Activated T-cell treated with anti-CD3 and anti-CD28 coated beads for 4 hours (primary cell): ENCODE measurements around the gene FAM216B.
"Not testable (repeated sequence)": the region's sequence is repeated elsewhere in the genome, so short reads cannot be mapped to it uniquely, and the experiment has no call there.

Experiments
- DNase-seq: peaks from one replicate; pipeline ENCODE4 v3.0.0-alpha.2; 2020

FAM216B gene

DNA sequence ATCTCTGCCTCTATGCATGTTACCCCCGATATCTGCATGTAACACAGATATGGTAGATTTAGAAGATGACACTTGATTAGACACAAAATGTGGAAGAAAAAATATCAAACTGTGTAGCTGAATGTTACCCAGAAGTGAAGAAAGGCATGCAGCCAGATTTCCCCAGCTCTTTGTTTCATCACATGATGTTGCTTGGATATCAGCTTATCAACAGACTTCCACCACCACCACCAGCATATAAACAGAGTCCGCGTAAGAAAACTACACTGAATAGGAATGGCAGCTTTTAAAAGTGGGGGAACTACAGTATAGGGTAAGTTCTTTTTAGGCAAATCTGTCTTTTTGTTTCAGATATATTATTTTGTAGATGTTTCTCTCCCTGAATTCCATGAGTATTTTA, at the start of gene FAM216B:
TSS of gene FAM216B (plus strand) at position 233 of the 400 bp plus-strand sequence. CDS start 2,484 bp downstream, outside the sequence.
- DNase-seq, result no peak

DNA sequence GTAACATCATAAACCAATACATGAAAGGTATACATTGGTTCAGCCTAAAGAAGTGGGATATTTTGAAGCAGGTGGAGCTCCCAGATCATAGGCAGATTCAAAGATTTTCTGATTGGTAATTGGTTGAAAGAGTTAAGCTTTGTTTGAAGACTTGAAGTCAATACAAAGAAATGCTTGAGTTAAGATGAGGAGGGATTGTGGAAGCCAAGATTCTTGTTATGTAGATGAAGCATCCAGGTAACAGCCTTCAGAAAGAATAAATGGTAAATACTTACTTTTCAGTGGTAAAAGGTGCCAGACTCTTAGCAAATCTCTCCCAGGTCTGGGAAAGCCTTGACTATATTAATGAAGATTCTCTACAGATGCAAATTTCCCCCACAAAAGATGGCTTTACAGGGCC, 49.3 kb upstream of the FAM216B start:
- no peak for DNase-seq

DNA sequence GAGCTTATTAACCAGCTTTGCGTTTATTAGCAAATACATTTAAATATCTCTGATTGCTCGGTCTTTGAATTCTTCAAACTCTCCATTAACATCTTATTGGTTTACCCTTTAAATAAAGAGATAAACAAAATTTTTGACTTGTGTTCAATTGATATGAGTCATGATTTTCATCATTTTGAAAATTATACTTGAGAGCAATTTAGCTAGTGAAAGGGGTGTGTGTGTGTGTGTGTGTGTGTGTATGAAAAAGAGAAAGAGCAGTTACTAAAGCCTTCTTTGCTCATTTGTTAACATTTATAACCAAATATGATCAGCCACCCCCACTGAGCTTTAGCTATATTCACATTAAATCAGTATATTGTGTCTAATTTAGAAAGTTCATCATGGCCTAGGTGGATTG, 48.3 kb upstream of the FAM216B start:
- no peak for DNase-seq

DNA sequence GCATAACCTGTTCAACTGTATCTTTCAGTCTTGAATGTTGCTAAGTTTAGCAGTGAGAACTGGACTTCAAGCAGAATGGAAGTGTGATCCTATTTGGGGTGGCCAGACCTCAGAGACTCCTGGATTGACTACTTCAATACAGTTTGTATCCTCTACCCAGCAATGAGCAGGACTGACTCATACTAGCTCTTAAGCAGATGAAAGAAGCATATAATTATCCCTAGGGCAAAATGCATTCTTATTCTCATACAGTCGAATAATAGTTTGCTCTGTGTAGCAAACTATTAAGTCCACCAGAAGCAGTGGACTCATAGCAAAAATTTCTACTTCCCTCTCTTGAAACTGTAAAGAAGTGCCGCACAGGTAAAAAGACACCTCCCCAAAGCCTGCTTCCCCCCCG, 46.4 kb upstream of the FAM216B start:
- no peak for DNase-seq

DNA sequence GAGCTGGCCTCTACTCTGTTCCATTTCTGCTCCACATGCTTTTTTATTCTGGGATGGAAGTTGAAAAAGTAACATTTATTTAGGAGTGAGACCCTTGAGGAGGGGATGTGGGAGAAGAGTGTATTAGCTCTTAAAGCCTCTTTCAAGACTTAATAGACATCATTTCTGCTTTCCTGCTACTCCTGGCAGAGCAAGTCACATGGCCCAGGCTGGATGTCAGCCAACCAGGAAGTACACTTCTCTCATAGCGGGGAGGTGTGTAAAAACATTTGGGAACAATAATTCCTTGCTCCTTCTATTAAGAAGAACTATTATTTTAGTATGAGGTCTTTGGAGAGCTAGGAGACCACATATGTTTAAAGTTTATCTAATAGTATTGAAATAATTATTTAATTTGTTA, 40.6 kb upstream of the FAM216B start:
- DNase-seq, result no peak

DNA sequence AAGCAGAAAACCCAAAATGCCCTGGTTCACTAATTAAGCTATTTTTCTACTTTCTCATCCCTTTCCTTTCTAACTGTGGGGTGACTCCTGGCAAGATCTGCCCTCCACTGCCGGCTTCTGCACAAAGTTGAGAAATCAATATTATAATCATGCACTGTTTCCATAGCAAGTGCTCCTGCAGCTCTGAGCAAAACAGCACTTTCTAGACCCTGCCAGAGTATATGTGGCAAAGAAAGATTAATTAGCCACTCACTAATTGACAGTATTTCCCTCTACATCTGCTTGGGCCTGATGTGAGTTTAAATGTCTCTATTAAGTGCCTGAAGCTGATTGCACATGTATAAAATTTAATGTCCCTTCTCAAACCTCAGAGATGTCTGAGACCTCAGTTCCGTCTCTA, 39.5 kb upstream of the FAM216B start:
- no peak for DNase-seq

DNA sequence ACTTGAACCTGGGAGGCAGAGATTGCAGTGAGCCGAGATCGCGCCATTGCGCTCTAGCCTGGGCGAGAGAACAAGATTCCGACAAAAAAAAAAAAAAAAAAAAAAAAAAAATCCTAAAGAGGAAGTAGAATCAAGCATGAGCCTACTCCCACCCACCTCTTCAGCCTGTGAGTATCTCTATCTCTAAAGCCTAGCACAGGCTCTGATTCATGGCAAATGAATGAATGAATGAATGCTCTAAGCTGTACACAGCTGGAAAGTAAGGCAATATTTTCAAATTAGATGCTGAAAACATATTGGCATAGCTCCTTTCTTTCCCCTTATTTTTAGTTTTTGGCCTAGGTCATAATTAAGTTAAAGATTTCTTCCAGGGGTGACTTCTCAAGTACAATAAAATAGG, 35.7 kb upstream of the FAM216B start:
- no peak for DNase-seq

DNA sequence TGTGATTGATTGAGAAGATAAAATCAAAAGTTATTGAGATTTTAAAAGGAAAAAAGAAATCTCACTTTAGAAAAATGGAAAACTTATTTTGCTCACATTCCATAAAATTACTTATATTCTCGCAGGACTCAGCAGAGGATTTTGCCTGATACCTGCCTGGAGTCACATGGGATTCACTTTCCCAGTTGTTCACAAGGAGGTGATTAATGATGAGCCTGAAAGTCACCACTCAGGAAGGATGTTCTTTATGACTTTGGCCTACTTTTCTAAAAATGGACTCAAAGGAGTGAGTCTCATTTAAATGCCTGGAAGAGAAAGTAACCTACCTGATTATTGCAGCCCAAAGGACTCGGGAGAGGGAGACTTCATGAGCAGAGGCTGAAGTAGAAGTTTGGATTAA, 34.5 kb upstream of the FAM216B start:
- no peak for DNase-seq

DNA sequence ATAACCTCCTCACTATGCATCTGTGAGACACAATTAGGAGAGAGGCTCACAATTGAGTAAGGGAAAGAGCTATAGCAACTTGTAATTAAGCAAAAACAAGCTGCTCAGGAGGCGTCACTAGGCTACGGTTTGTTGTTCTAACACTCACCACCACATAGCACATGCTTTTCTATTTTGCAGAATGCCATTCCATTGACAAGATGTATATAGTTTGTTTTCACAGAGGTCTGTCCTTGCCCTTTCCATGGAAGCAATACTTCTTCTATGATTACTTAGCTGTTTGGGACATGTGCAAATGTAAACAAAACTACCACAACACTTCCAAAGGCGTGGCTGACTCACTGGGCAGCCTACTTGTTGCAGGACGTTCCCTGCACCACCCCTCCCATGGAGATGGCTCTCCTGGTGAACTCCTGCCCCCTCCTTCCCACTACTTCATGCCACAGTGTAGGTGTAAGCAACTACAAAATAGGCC, 33.9 kb upstream of the FAM216B start:
- no peak for DNase-seq

DNA sequence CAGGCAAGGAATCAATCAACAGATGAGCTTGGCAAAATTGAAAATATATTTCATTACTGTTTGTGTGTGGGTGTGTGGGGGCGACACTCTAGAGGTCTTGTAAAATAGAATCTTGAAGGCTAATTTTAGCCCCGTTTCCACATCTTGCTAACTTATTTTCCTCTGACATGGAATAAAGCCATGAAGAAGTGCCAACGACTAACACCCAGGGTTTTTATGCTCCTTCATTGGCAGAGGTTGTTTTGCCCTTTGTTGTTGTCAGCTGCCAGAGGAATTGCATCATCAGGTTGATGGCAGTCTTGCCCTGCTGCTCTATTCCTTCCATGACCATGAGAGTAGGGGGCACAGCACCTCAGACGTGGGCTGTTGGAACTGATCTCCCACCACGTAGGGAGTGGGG, 30.6 kb upstream of the FAM216B start:
- DNase-seq, result no peak

DNA sequence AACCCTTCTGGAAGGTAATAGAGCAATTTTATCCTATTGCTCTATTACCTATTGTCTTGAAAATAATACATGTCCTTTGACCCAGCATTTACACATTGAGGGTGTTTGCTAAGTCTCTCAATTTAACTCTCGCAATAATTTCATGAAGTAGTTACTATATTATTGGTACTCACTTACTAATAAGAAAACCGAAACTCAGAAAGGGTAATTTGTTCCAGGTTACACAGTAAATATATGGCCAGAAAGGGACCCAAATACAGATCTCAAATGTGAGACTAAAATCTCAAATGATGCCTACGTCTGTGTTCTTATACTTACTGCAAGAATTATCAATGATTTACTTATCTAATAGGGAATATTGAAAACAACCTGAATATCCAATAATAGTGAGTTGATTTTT, 29.7 kb upstream of the FAM216B start:
- no peak for DNase-seq

DNA sequence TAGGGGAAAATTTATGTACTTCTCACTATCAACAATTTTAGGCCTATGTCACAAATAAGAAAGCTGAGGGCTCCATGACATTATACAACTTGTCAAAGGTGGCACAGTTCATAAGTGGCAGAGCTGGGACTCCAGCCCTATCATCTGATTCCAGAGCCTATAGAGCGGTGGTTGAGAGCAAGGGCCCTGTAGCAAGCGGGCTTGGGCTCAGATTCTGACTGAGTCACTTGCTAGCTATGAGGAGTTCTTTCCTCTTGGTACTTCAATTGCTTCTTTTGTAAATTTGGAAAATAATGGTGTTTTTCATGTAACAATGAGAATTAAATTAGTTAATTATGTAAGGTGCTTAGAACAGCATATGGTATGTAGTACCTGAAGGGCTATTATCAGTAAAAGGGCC, 28.7 kb upstream of the FAM216B start:
- DNase-seq, result no peak

DNA sequence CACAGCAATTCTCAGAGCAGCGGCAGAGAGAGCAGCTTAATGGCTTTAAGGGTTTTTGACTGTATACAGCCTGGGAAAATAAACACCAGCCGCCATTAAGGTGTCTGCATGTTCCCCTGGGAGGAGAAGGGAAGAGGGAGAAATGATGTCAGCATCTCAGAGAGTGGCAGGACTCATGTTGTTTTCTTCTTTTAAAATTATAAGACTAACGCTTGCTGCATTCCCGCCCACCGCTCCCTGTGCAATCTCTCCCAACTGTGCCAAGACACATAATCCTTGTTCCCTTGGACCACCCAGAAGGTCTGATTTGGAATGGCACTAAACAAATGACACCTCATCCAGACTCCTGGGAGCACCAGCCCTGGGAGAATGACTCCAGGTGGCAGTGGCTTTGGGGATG, 27.7 kb upstream of the FAM216B start:
- no peak for DNase-seq

DNA sequence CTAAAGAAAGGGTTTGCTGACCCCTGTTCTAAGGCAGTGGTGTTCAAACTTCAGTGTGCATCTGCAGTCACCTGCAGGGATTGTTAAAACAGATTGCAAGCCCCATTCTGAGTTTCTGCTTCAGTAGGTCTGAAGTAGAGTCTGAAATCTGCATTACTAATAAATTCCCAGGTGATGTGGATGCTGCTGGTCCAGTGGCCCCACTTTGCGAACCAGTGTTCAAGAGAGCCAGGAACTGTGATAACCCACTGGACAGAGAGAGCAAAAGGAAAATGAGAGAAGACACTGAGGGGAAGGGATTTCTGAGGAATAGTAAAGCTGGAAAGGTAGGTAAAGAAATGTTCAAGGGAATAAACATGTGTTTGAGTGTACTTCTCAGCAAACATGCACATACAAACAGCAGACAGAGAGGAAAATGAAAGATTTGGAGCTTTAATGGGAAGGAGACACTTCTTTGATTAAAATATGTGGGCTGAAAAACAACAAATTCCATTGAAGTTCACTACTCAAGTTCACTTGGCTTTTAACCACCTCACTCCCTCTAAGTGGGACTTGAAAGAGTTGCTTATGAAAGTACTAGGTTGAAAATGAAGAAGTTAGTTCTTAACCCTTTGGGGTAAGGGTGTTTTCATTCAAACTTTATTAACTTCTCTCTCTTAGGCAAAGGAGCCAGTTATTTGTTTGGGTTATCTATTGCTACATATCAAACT, 26.4 kb upstream of the FAM216B start:
- DNase-seq, result no peak

DNA sequence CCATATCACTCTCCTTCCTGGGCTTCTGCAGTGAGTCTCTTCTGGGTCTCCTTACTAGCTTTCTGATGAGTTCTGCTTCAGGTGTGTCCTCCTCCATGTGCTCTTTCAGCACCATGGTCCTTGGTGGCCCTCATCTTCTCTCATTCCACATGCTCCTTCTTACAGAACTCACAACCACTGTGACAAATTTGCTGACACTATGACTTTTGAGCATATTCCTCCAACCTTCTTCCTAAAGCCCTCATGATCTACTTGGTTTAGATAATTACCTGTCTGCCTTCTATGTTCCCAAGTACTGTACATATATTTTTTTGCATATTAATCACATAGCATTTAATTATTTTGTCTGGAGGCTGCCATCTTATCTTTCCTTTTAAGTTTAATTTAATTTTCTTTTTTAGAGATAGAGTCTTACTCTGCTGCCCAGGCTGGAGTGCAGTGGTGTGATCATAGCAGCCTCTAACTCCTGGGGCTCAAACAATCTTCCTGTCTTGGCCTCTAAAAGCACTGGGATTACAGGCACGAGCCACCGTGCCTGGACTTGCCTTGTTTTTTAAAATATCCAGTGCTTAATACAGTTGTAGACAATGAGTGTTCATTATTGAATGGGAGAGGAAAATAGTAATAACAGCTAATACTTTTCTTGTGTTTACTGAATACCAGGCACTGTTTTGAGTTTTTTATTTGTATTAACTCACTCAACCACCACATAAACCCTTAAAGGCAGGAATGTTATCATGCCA, 23.5 kb upstream of the FAM216B start:
- no peak for DNase-seq

DNA sequence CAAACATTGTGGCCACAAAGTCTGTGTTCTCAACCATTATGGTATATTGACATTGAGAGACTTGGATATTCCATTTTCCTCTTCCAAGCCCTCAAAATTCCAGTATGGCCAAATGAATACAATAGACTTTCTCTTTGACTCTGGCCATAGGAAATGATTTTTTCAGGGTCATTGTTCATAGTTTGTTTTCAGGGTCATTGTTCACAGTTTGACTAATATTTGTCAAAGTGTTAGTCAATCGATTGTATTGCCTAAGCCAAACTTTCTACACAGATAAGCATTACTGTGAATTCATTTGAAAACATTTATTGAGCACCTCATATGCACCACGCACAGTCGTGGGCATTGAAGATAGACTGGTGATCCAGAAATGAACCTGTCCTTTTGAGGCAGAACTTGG, 22.9 kb upstream of the FAM216B start:
- no peak for DNase-seq

DNA sequence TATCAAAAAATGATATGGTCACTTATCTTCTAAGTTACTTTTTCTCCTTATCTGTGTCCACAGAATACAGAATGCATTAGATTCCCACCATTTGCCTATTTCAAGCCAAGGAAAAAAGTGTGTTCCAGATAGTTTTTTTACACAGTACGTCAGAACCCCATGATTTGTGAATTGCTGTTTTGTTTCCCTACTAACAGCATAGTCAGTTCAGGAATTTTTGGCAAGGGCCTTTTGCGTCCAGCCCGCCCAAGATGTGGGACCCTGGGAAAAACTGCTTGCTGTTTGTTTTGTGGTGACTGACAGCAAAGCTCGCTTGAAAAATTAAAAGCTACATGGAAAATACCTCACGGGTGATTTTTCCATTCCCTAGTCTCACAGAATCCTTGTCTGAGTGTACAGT, 20.4 kb upstream of the FAM216B start:
- no peak for DNase-seq

DNA sequence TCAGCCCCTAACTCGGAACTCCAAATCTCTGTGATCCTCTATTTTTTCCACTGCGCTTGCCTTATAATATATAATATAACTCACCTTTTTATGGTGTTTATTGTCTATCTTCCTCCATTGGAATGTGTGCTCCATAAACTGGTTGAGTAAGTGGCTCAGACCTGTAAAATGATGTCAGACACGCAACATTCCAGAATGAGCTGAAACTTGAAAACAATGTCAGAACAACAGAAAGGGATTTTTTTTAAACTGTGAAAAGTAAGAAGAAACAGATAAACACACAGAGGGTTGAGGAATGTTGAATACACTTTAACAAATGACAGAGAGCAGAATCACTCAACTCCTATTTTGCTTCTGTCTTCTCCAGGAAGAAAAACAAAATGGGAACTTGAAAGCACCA, 19.1 kb upstream of the FAM216B start:
- DNase-seq, result no peak

DNA sequence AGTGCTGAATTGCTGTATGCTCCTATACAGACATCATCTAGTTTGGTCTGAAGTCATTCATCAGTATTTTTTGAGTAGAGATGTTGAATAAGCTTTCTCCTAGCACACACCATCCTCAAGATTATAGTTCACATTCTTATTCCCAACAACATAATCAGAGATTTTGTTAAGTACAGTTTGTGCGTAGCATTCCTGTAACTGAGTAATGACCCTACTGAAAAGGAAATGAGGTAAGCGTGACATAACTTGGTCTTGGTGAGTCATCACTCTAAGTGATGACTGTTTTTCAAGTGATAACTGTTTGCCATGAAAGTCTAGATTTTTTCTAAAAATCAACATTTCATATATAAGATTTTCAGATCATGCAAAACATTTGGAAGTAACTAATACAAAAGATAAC, 18.5 kb upstream of the FAM216B start:
- no peak for DNase-seq

DNA sequence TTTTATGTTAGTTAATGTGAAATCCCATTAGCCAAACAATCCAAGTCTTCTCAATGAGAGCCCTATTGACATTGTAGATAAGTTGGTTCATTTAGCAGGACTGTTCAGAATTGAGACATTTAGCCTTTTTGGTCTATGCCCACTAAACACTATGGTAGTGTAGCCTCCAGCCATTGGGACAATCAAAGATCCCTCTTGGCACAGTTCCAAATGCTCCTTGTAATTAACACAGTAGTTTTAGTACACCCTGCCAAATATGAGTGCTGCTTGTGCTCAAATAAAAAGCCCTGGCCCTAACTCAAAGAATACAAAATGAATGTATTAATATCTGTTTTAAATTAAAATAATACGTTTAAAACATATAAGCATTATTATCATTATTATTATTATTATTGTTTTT, 15.4 kb upstream of the FAM216B start:
- no peak for DNase-seq

DNA sequence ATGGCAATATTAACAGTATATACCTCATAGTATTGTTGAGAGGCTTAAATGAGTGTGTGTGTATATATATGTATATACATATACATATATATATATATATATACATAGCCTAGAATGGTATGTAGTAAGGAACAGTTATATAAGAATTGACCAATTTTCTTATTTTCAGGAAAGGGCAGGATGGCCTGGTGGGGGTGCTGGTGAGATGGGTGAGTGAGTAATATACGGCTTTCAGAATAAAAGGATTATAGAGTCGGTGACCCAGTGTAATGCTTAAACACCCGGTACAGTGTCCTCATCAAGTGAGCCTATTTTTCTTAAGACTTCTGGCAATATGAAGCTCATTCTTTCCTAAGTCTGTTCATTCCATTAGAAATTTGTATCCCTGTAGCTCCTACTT, 11.7 kb upstream of the FAM216B start:
- DNase-seq, result no peak

DNA sequence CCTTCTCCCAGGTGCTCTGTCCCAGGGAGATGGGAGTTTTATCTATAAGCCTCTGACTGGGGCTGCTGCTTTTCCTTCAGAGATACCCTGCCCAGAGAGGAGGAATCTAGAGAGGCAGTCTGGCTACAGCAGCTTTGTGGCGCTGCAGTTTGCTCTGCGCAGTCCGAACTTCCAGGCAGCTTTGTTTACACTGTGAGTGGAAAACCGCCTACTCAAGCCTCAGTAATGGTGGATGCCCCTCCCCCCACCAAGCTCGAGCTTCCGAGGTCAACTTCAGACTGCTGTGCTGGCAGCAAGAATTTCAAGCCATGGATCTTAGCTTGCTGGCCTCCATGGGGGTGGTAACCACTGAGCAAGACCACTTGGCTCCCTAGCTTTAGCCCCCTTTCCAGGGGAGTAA, 4.8 kb upstream of the FAM216B start:
- DNase-seq, result not testable (repeated sequence)

DNA sequence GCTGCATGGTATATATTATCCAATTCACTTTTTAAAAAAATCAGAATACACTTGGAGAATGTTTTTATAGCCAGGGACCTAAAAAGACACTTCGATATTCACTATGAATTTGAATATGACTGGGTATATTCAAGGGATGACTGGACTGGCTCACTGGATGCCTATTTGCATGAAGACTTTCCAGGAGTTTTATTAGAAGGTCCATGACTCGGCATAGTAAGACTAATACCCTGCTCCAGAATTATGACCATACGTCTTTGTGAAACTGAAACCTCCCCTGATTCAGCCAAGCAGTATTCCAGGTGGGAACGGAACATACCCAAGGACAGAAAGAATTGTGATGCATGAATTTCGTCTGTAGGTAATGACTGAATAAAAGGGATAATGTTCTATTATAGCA, 3.9 kb upstream of the FAM216B start:
- DNase-seq, result no peak

DNA sequence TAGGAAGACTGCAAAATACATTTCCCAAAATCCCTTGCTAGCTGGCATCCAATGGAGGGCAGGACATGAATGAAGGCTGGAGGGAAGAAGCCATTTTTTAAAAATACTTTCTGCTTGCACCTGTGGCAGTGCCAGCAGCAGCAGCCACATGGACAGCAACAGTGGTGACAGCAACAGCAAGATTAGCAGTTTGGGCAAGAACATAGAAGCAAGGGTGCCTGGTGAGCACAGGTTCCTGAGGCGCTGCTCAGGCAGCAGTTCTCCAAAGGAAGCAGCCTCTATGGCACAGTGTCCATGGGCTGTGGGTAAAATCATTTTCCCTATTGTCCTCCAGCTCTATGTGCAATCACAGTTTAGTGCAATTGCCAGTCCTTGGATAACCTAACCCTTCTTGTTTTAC, 1.3 kb upstream of the FAM216B start:
- DNase-seq, result no peak

DNA sequence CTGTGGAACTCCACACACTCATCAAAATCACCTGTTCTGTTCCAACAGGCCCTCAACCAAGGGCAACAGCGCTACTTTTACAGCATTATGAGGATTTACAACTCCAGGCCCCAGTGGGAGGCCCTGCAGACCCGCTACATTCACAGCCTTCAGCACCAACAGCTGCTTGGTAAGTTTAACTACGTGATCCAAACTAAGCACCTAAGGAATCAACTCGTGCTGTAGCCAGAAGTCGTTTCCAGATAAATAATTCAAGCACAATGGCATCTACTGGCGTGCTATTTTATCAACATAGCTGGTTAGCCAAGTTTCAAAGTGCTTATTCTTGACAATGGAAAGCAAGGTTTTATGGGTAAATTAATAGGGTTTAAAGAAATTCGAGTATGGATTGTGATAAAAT, 5.3 kb downstream of the FAM216B start:
- DNase-seq, result no peak
